ENCODE measurements around the gene SKAP1.
A peak's percentile ranks its signal among the peaks of the same experiment; 100 is the strongest.
"Not testable (repeated sequence)": the region's sequence is repeated elsewhere in the genome, so short reads cannot be mapped to it uniquely, and the experiment has no call there.

SKAP1 gene

DNA sequence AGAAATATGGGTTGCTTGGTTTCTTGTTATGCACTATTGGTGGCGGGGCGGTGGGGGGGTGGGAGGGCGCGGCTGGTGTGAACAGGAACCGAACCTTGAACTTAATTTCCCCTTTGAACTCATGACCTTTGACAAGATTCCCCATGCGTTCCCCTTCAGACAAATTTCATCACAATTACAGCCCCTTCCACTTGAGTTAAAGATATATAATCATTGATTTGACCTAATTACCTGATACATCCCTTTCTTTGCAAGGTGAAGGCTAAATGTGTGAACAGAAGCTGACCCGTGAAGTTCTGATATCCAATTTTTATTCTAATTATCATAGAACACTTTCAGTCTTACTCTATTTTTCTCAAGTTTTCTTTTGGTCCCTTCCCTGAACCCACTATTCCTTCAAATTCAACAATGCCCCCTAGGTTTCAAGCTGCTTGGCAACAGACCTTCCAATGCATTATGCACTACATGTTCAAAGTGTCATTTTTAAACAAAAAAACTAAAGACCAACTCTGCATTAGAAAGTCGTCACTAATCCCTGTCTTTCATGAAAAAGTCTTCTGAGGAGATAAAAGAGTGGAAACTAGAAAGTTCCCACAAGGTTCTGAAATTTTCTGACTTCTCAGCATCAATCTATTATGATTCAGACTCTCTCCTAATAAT lies 116.8 kb downstream of the SKAP1 start:
- DNase-seq = no peak

DNA sequence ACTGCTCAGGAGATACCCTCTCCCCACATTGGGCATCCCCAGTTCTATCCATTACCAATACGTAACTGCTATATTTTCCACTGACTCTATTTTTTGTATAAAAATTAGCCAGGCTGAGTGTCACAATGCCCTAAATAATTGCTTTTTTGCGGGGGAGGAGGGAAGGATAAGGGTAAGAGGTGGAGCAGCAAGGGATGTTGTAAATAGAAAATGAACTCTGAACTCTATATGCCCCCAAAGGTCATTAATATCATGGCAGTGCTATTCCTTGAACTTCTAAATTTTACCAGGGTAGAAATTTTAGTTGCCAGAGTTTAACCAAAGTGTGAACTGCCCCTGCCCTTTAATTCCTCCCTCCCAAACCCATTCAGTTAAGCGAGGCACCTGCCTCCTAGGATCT lies 118.7 kb downstream of the SKAP1 start:
- peak in 1 of 3 experiments; percentile 35 for DNase-seq

DNA sequence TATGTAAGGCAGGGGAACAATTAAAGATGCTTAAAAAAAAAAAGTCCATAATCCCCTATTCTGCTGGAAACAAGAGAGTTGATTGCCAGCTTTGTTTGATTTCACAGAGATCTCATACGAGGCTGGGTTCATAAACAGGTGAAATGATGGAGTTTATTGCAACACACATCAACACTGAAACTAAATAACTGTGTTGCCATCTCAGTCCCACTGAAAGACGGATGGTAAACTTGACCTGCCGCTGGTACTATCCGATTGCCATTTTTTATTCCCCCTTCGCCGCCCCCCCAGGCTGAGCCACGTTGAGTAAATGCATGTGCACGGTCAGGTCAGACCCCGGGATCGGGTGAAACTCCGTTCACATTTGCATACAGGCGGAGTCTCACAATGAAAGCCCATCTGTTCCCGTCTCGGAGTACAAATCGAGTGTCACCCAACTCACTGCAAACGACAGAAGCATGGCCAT lies 119.2 kb downstream of the SKAP1 start:
- DNase-seq = peak; percentile 69 to 89 (median 85)

DNA sequence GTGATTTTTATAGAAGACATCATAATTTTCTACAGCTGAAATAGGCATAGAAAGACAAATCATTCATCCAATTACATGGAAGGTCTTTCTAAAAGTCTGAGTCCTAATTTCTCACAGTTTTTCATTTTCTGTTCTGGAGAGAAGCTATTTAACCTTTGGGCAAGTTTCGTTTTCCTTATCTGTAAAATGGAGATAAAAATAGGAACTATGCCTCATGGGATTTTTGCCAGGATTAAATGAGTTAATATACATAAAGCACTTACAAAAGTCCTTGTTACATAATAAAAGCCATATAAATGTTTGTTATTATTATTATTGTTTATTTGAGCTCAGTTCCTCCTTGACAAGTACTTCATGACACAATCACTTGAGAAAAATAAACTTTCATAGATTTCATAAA lies 121.4 kb downstream of the SKAP1 start:
- DNase-seq = no peak

DNA sequence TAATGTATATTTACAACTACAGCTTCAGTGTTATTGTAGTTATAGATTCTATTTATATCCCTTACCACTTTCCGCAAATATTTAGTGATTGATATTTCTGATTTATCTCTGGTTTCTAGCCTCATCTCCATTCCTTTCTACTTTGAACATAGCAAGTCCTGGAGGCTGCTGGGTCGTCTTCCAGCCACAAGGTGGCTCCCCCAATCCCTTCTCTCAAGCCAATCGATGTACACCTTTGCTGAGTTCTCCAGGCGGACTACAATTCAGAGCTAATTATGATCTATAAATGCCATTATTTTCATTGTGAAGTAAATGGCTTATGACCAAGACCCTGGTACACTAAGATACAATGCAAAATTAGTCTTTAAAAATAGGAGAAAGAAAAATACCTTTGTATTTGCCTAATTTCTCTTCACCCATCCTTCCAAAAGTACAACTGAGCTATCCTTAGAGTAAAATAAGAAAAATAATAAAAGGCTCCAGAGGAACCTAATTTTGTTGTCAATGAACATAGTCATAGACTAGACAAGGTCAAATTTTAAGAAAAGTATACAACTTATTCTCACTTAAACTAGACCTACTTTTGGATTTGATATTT lies 122.1 kb downstream of the SKAP1 start:
- DNase-seq = peak; percentile 56 to 82 (median 58)

DNA sequence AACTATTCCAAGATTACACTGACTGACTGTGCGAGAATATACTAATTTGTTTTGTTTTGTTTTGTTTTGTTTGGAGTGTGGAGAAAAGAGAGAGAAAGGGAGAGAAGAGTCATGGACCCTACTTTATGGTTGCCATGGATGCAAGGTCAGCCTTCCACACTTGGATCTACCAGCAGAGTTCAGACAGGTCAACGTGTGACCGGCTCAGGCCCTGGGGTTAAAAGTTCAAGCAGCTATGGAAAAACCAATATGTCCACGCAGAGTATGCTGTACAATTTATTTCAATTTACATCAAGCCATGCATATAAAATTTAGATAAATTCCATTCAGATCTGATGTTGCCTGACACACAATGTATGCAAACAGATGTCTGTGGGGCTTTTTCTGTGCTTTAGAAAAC lies 122.8 kb downstream of the SKAP1 start:
- peak in 1 of 3 experiments; percentile 20 for DNase-seq

DNA sequence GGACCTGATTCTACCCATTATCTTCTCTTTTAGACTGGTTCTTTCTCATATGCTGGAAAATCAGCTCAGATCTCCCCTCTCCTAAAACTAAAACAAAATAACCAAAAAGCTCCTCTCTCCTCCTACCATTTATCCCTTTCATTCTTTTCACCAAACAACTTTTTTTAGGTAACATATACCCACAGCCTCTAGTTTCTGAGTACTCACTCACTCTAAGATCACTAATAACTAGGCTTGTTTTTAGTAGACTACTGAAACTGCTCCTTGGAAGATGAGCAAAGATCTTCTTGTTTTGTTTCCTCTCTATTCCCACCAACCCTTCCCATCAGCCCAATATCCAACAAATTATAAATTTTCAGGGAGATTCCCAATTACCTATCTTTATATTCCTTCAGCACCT lies 129.0 kb downstream of the SKAP1 start:
- no peak for DNase-seq

DNA sequence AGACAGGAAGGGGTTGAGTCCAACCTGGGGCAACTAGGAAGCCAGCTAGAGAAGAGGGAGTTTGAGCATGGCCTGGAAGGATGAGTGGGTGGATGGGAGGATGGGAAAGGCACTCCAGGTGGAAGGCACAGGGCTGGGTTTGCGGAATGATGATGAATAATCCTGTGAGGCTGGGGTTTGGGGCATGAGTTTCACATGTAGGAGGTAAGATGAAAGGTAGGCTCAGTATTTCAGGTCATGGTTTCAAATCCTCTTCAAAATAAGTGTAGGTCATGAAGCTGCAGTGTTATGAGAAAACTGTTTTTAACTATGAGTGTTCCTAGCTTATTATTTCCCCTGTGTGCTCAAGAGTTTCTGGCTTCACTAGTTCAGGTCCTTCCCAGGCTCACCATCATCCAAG lies 130.3 kb downstream of the SKAP1 start:
- DNase-seq = no peak

DNA sequence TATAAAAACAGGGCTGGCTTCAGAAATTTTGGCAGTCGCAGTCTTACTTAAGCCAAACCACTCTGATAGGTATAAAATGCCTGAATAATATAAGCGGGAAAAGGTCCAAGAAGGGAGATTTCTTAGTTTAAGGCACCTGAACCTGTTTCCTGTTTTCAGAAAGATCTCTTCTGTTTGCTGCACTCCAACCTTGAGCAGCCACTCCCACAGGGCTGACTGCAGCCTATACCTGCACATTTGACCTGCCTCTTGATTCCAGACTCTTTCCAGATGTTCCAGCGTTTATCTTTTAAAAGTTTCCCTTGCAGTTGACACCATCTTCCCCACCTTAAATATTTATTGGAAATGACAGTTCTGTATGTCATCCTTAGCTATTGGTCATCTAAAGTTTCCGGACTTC lies 132.2 kb downstream of the SKAP1 start:
- no peak for DNase-seq

DNA sequence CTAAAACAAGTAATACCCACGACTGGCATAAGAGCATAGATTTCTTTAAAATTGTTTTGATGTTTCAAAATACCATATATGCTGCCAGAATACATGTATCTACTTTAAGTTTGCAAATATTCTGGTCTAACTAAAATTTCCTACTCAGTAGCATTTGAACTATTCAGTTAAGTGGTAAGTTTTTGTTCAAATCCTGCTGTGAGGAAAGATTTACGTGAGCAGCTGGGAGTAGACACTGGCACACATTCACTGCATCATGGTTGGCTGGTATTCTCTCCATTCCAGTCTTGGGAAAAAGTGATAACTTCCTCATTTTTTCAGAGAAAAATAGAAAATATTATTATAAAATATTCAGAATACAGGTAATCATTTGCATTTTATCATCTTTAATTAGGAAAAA lies 133.6 kb downstream of the SKAP1 start:
- no peak for DNase-seq

DNA sequence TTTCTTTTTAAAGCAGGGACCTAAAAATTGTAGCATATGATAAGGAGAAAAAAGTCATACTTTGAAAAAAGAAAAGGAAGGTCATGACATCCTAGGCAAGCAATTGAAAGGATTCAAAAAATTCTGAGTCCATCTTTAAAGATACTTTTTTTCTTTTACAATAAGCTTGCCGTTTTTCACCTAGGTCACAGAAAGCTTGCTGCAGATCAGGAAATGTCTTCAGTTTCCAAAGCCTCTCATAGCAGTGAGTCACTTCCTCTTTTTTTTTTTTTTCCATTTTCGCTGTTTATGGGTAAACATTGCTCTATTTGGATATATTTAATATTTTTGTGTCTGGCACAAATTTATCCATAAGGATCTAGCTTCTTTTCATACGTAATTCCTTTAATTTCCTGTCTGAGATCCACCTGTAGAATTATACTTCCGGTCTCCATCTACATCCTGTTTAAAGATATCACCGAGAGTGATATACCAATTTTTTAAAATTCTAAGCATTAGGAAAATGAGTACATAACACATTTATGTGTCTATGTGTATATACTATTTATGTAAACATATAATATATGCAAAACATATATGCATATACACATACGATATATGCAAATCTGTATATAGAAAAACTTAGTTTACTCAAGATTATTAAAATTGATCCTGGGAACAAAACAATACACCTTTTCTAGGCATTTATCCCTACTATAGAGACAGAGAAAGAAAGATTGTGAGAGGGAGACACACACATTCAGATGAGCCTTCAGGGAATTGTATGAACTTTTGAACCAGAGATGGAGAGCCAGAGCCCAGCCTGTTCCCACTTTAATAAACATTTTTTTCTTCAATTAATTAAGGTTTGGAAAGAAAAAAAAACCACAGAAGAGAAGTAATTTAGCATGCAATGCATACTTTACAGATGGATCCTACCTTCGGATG lies 134.4 kb downstream of the SKAP1 start:
- no peak for DNase-seq

DNA sequence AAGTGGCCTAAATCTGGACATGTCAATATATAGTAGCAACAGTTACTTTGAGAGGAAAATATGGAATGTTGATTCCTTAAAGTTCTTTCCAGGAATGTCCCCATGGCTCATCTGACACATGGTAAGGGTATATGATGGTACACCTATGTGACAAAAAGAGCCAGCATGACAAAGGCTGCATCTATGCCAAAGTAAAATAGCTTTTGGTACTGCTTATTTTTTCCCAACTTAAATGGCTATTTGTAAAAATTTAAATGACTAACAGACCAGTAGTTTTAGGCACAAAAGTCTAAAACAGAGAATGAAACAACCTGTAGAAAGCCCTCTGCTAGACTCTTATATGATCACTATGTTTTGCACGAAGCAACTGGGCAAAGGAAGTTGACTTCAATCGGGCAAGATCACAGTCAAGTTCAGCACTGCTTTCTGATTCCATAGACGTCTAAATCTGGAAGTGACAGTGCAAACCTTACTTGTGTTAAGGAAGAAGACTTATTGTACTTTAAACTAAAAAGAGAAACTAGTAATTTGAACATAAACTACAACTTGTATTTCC lies 135.1 kb downstream of the SKAP1 start:
- no peak for DNase-seq

DNA sequence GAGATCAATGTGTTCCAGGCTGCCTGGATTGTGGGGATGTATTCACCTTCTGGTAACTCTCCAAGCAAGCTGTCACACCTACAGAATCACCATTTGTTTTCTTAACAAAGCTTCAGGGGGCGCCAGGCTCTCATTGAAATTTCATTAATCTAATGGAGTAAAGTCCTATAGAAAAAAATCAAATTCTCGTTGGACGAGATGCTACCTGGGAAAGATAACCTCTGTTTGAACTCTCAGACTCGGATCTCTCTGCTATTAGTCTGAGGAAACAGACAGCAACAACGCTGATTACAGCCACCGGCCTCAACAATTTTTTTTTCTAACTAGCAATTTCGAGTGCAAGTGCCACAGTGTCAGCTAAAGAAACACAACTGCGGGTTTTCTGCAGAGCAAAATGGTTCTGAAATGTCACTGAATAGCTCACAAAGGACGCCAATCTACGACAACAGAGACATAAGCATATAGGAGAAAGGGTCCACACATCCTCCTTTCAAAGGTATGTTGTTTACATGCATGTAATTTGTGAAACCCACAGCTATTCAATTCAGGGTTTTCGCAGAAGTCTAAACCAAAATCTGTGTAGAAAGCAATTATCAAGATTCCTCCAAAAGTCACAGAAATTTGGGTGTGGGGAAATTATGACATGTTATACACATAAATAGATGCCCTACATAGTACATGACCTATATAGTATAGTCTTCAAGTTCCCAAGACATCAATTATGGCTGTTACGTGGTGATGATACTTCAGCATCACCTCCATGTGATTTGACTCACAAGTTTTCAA lies 135.8 kb downstream of the SKAP1 start:
- DNase-seq = peak in 2 of 3 experiments; percentile 47 to 75

DNA sequence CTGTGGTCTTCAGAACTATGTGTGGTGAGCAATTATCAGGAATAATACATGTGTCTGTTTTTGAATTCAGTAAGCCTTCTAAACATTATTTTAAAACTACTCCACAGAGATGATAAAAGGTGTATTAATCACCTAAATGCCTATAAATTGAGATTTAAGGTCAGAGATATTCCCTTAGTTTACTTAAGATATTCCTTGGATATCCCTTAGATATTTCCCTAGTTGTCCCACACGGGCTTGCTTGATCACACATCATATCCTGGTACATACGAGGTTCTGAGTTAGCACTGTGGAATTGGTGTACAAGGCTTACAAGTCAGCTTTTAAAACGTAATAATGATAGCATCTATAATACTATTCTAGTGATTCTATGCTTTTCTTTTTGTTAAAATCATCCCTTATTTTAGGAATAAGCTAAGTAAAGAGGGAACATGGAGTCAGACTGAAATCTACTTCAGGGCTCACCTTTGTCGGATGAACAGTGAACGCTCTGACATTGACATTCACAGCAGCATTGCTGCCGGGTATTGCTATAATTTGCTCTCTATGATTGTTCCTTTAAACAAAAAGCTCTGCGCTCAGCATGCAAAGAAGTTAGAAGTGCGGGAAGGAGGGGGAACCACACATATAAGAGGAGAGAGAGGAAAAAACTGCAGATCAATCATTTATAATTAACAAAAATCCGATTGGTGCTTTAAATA lies 136.5 kb downstream of the SKAP1 start:
- DNase-seq = peak in 2 of 3 experiments; percentile 47 to 75

DNA sequence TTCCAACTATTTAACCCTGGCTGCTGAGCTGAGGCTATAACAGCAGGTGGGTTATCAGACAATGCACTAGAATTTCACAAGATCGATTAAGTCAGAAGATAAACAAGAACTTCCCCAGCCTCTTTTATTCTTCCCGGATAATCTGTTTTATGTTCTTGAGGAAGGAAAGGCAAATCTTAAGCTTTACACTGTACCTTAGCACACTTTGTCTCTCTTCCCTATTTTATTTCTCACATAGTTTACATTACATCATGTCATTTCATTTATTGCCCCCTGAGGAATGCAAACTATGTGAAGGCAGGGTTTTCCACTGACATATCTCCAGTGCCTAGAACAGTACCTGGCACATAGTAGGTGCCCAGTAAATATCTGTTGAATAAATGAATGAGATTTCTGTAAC lies 139.6 kb downstream of the SKAP1 start:
- no peak for DNase-seq

DNA sequence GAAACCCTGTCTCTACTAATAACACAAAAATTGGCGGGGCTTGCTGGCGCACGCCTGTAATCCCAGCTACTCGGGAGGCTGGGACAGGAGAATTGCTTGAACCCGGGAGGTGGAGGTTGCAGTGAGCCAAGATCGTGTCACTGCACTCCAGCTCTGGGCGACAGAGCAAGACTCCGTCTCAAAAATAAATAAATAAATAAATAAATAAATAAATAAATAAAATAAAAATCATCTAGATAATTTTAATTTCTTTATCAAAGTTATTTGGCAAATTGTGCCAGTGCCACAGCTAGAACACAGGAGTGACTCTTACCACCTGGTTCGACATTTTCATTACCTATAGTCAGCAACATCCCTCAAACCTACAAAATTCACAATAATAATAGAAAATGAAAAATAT lies 143.1 kb downstream of the SKAP1 start:
- DNase-seq = not testable (repeated sequence)

DNA sequence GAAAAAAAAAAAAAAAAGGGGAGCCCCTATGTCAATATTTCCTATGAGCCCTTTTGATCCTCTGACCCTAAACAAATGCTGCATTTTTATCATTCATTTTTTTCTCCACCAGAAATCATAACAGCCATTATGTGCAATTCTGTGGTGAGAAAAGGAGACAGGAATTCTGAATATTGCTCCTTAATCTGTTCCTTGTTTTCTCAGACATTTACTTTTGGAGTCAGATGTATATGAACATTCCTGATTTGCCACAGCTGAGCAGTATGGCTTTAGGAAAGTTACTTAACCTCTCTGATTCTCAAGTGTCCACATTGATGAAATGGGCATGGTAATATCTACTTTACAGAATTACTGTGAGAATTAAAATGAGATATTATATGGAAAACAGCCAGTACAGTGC lies 144.4 kb downstream of the SKAP1 start:
- DNase-seq = no peak

DNA sequence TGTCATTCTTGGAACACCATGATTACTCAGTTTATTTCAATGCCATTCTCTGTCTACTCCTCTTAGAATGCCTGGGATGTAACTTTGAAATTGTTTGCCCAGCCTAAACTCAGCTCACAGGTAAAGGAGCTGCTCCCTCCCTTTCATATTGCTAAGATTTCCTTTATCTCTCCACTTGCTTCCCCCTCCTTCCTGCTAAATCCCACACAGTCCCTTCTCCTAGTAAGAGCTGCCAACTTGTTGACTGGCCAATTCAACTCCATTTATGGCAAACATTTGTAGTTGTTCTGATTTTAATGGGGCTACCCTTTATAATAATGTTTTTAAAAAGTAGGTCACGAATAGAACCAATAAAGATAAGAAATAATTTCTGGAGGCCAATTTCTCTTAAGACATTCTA lies 146.1 kb downstream of the SKAP1 start:
- no peak for DNase-seq

DNA sequence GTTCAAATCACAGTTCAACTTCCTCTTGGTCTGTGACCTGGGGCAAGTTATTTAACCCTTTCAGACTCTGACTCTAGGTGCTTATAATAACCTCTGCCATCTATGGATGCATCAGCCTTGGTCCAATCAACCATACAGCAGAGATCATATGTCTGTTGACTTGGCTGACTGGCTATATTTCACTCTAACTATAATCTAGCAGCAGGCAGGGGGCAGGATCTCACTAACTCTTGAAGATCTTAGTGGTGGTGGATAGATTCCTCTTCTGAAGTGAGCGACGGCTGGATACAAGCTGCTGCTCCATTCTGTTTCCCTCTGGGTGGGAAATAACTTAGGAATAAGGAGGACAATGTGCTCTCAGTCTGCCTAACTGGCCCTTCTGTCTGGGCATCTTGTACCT lies 146.6 kb downstream of the SKAP1 start:
- DNase-seq = peak in 1 of 3 experiments; percentile 12

DNA sequence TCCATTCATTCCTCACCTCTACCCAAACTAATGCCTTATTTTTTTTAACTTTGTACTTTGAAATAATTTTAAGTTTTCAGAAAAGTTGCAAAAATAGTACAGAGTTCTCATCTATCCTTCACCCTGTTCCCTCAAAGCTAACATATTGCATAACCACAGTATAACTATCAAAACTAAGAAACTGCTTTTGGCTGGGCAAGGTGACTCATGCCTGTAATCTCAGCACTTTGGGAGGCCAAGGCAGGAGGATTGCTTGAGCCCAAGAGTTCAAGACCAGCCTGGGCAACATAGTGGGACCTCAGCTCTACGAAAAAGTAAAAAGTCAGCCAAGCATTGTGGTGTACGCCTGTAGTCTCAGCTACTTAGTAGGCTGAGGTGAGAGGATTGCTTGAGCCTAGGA lies 147.7 kb downstream of the SKAP1 start:
- no peak for DNase-seq

DNA sequence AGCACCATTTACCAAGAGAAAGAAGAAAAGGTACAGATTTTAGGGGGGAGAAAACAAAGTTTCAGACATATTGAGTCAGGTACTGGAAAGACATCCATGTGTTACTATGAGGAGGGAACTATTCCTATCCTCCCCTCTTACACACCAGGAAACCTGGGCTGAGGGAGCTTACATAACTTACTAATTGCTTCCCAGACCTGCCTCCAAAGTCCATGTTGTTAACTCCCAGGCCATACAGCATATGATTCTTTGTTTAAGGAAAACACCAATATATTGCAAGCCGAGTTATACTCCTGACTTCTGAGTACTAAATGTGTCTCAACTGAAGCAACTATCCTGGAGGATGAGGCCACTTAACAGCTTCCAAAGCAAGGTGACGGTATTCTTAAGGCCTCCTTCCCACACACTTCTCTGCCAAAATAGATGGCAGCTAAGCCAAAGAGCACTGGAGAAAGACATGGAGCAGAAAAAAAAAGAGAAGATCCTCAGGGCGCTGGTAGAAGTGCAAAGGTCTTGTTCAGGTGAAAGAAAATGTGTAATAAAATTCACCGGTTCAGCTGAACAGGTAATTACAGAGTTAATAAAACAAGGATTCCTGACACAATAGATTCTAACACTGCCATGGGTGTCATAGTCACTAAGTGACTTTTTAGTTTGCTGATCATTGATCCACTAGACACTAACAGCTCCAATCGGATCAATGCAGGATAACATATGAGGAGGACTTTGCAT lies 151.1 kb downstream of the SKAP1 start:
- DNase-seq = no peak
